ENCODE measurements around the gene CTAG2.
"Not testable (repeated sequence)": the region's sequence is repeated elsewhere in the genome, so short reads cannot be mapped to it uniquely, and the experiment has no call there.

The CTAG2 gene

DNA sequence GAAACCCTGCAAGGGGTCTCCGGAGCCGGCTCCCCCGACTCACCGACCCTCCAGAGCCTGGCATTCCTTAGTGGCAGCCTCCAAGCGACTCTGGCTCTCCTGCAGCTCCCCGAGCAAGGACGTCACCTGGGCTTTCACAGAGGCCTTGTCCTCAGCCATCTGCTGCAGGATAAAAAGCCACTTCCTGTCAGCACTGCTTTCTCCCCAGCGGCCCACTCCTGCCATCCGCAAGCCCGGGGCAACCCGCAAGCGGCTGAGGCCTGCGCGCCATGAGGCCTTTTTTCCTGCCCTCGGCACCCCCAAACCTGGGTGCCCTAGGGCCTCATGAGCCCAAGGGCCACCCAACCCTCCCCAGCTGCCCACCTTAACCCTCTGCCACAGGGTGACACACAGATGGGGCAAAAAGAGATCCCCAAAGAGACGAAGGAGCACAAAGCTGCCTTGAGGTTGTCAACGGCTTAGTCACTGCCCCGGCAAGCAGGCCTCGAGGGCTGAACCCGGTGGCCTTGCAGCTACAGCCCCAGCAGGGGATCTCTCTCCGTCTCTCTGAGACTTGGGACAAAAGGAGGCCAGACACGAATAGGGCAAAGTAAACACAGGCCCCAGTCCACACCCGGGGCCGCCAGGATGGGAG lies 7.5 kb downstream of the CTAG2 start:
- not testable (repeated sequence) for DNase-seq

- DNase-seq, result not testable (repeated sequence)
Observed at GRCh38 chrX:154643708-154644107, 9.7 kb downstream of the CTAG2 start.

- not testable (repeated sequence) for DNase-seq
Observed at GRCh38 chrX:154641740-154642139, 11.6 kb downstream of the CTAG2 start.

- DNase-seq, result not testable (repeated sequence)
Observed at GRCh38 chrX:154633661-154634060, 19.7 kb downstream of the CTAG2 start.

- DNase-seq, result not testable (repeated sequence)
Observed at GRCh38 chrX:154630949-154631348, 22.4 kb downstream of the CTAG2 start.

DNA sequence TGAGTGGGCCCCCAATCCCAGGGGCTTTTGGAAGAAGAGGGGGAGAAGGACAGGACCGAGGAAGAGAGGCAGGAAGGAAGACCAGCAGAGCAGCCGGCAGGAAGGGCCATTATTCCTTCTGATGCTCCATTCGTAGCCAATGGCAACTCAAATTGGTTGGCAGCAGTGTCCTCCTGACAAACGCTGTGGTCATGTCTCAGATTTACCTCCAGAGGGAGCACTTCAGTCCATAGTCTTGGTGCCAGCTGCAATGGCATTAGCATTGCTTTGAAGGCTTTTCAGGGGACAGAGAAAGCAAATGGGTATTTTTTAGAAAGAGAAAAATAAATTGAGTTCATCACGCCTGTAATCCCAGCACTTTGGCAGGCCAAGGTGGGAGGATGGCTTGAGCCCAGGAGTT lies 24.4 kb downstream of the CTAG2 start:
- not testable (repeated sequence) for DNase-seq

DNA sequence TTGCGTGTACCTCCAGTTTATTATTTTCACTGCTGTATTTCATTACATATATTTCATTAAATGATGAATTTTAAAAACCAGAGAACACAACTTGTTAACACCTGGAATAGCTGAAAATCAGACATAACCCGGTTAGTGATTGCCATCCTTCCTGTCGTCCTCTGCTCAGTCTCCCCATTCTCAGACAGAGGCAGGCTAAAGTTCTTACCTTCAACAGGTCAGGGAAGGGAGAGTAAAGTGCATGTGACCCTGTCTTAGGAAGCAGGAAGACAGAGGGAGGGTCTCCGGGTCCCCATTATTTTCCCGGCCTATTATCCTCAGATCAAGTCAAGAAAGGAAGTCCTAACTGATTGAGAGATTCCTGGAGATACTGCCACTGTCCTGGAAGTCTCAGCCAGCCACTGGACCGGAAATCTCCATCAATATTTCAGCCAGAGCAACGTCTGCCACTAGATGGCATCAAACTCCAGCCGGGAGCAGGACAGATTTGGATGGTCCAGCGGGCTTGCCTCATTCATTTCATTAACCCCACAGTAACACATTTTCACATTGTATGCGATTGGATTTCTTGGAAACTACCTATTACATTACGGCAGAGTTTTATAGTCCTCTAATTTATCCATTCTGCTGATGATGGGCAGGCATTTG lies 32.5 kb downstream of the CTAG2 start:
- DNase-seq, result not testable (repeated sequence)

DNA sequence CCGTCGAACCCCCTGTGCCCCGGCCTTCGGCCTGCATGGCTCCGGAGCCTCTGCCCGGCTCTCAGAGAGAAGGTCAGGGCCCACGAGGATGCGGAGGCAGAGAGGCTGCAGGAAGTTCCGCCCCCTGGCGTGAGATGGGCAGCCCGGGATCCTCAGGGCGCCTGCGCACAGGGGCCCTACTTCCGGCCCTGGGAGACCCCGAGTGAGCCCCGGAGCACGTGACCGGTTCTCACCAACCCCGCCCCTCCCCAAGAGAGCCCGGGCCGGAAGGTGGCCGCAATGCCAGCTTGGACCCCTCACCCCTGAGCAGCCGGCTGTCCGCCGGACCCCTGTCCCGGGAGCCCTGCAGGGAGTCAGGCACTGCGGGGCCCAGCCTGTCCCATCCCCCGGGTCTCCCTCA lies 34.2 kb downstream of the CTAG2 start, which contains the start of gene CTAG1B:
Gene CTAG1B, minus strand, starts transcription at position 101 of the 400 bp plus-strand sequence. Its CDS starts 64 bp downstream, at position 37.
- DNase-seq, result not testable (repeated sequence)

DNA sequence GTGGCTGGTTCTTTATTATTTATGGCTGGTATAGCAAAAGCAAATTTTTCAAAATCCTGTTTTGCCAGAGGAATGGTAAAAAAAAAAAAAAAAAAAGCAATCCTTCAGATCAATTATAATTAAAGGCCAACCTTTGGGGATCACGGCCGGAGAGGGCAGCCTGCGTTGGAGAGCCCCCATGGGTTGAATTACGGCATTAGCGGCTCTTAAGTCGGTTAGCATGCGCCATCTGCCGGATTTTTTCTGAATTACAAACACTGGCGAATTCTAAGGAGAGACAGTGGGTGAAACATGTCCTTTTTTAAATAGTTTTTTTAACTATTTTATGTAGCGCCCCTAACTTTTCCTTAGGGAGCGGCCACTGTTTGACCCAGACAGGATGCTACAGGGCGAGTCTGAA lies 39.8 kb downstream of the CTAG2 start:
- not testable (repeated sequence) for DNase-seq

- DNase-seq, result not testable (repeated sequence)
Observed at GRCh38 chrX:154611146-154611545, 42.2 kb downstream of the CTAG2 start.

GRCh38 chrX:154608823-154609222 lies 44.6 kb downstream of the CTAG2 start:
- not testable (repeated sequence) for DNase-seq

GRCh38 chrX:154607976-154608375 lies 45.4 kb downstream of the CTAG2 start:
- not testable (repeated sequence) for DNase-seq

DNA sequence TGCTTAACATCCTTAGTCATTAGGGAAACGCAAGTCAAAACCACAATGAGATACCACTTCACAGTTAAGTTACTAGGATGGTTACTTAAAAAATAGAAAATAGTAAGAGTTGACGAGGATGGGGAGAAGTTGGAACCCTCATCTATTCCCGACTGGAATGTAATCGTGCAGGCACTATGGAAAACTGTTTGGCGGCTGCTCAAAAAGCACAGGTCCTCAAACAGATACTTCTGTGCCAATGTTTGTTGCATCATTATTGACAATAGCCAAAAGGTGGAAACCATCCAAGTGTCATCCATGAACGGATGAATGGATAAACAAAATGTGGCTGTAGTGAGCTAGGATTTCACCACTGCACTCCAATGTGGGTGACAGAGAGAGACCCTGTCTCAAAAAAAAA lies 46.0 kb downstream of the CTAG2 start:
- peak; percentile 10 for DNase-seq

GRCh38 chrX:154605566-154605965 lies 47.8 kb downstream of the CTAG2 start:
- DNase-seq, result no peak

DNA sequence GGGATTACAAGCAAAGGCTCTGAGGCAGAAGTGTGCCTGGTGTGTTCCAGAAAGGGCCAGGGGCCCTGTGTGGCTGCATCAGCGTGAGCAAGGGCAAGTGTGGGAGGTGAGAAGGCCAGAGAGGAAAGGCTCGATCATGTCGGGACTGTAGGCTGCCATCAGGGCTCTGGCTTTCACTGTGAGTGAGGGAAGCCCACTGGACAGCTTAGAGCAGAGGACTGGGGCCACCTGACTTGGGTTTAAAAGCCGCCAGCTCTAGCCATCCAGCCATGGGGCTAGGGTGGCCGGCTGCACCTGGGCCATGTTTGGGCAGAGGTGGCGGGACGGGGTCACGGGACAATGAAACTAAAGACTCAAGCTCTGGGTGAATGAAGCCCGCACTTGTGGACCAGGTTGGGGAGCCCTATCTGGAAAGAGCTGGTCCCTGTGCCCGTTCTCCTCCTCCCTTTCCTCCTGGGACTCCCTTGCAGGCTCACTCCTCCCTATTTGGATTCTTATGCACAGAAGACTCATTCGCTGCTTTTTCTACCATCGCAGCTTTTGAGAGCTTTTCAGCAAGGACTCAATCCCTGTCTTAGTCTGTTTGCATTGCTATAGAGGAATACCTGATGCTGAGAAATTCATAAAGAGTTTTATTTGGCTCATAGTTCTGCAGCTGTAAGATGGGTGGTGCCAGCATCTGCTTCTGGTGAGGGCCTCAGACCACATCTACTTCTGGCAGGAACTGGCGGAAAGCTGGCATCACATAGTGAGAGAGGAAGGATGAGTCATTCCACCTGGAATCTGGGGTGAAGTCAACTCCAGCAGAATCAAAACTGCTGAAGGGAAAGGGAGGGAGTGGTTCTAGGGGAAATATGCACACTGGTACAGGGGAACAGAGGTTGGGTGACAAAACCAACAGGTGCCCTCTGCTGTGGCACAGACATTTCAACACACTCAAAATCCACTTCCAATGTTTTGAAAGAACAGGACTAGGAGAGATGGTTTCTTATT lies 49.6 kb downstream of the CTAG2 start:
- peak; percentile 10 for DNase-seq

DNA sequence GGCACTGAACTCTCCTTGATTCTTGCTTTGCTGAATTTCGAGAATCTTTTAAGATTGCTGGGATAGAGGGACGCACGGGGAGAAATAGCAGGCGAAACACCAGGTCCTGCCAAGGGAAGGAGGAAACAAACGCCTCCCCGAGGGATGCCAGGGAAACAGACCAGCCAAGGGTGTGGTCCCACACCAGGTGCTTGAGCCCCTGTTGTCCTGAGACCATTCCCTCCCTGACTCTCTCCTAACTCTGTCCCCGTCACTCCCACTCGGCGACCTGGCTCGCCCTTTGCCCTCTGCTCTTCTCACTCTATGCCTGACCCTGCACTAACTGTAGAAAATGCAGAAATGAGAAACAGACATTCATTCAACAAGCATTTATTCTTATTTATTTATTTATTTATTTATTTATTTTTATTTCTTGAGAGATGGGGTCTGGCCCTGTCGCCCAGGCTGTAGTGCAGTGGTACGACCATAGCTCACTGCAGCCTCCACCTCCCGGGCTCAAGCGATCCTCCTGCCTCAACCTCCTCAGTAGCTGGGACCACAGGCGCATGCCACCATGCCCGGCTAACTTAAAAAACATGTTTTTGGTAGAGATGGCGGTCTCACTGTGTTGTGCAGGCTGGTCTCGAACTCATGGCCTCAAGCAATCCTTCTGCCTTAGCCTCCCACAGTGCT lies 50.5 kb downstream of the CTAG2 start:
- no peak for DNase-seq

GRCh38 chrX:154602226-154602625 lies 51.2 kb downstream of the CTAG2 start:
- DNase-seq, result no peak

Data from DMS79 (cell line).